ENCODE data around the gene ERC2. TPM values are rescaled to one million over a fixed set of nuclear protein-coding genes. Genes with fewer than 3 reads are reported as not detected.

ERC2 gene
- total RNA-seq, 3 donors from 2014 or later, result 0.16 TPM; not detected in 2

DNA sequence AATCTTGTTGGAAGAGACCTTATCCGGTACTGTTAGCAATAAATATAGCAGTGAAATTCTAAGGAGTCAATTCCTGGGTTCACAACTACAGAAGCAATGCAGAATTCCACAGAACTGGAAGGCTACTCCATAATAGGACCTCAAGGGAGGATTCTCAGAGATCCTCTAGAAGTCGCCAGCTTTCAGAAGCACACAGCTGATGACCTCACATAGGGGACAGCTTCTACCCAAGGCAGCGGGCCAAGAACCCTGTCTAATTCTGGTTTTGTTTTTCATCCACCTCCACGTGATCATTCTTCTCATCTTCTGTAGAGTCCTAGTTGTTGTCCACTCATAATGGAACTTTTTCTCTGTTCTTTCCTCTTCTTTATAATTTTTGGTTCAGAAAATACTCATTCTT, 99.4 kb downstream of the ERC2 start:
- ATAC-seq (no peak), DNase-seq (no peak)
- Mint-ChIP-seq H3K9me3 (no peaks in the 10 kb centered on the region), H3K27me3 (ENCODE audit: low read depth) (peaks cover 12% of the 10 kb centered on the region), H3K36me3 (ENCODE audit: insufficient read depth) (no peaks in the 10 kb centered on the region), H3K4me3 (no peak overlapping the region), H3K4me1 (ENCODE audit: low read depth) (no peaks in the 10 kb centered on the region)

DNA sequence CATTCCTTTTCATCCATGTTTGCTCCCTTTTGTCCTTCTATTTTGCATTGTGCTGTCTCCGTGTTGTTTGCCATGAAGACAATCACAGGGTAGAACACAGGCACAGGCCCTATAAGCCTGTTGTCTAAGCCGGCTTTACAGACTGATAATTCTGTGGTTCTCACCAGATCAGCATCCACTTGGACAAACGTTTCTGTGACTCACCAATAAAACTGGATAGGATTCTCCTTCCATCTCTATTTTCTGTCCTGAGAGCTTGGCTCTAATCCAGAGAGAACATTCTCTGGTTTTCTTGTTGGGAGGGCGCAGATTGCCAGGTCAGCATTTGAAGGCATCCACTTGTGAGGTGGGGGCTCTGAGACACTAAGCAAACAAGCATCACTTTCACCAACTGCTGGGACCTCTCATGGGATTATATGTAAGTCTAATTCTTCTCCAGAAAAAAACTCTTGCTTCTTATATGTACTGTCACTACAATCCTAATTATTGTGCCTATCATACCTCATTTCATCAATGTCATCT, 101.6 kb downstream of the ERC2 start:
- Mint-ChIP-seq H3K27me3 (ENCODE audit: low read depth) (peaks cover 3% of the 10 kb centered on the region), H3K4me1 (ENCODE audit: low read depth) (no peaks in the 10 kb centered on the region), H3K36me3 (ENCODE audit: insufficient read depth) (no peaks in the 10 kb centered on the region), H3K4me3 (no peak overlapping the region), H3K9me3 (no peaks in the 10 kb centered on the region)
- DNase-seq (no peak), ATAC-seq (no peak)

DNA sequence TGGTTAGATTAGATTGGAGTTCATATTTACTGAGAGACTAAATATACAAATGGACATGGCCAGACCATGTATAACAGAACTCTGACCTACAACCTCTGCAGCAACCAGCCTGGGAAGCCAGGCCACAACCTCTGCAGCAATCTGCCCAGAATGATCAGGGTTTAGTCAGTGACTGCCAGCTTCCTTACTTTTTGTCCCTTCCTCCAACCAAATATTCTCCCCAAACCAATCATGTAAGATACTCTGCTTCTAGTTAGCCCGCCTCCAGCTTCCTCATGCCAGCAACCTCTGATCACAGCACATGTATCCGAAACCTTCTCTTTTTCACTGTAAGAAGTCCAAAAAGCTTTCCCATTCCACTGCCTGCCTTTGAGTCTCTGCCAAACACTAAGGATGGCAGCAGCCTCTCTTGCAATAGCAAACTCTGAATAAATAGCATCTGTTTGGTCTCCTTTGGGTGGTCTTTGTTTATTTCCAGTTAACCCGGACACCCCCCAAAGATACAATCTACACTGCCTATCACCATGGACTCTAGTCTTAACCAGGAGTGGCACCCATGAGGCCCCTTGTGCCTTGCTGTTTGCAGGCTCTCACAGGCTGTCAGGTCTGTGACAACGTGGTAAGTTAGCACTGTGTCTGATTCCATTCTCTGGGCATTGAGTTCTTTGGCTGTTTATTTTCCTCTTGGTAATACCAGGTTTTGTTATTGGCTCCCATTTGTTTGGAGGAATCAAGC, 102.2 kb downstream of the ERC2 start:
- no peaks in the 10 kb centered on the region for H3K4me1 Mint-ChIP-seq (ENCODE audit: low read depth)
- H3K27me3 Mint-ChIP-seq (ENCODE audit: low read depth), result peaks cover 7% of the 10 kb centered on the region
- no peaks in the 10 kb centered on the region for H3K36me3 Mint-ChIP-seq (ENCODE audit: insufficient read depth)
- DNase-seq (no peak), ATAC-seq (no peak)
- H3K4me3 Mint-ChIP-seq, result no peak overlapping the region
- no peaks in the 10 kb centered on the region for H3K9me3 Mint-ChIP-seq

DNA sequence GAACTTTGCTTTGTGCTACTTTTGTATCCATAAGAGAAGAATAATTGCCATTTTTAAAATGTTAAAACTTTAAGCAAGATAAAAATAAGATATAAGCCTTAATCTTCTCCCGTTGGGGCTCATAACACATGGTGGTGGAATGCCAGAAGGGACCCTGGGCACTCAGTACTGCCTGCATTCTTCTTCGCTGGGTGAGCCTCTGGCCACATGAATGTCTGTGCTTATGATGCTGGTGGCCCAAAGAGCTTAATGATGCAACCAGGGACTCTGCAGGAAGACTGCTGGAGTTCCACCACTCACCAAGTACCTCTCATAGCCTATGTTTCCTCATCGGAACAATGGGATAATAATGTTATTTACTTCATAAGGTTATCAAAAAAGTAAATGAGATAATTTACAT, 103.6 kb downstream of the ERC2 start:
- Mint-ChIP-seq H3K4me1 (ENCODE audit: low read depth) (no peaks in the 10 kb centered on the region), H3K9me3 (no peaks in the 10 kb centered on the region), H3K27me3 (ENCODE audit: low read depth) (peaks cover 9% of the 10 kb centered on the region), H3K4me3 (no peak overlapping the region), H3K36me3 (ENCODE audit: insufficient read depth) (no peaks in the 10 kb centered on the region)
- DNase-seq (no peak), ATAC-seq (no peak)

DNA sequence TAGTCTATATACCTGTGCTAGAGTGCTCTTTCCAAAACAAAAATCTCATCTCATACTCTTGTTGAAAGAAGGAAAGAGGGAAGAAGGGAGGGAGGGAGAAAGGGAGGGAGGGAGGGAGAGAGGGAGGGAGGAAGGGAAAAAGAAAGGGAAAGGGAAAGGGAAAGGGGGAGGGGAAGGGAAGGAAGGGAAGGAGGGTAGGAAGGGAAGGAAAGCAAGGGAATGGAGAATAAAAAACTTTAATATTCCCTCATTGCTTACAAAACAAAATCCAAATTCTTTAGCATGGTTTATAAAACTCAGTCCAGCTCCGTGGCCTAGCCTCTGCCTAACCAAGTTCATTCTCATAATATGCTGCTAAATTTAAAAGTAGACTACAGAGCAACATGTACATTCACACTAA, 104.5 kb downstream of the ERC2 start:
- H3K27me3 Mint-ChIP-seq (ENCODE audit: low read depth), result peaks cover 9% of the 10 kb centered on the region
- DNase-seq (no peak), ATAC-seq (no peak)
- H3K4me3 Mint-ChIP-seq, result no peak overlapping the region
- H3K36me3 Mint-ChIP-seq (ENCODE audit: insufficient read depth), result no peaks in the 10 kb centered on the region
- H3K9me3 Mint-ChIP-seq, result no peaks in the 10 kb centered on the region
- no peaks in the 10 kb centered on the region for H3K4me1 Mint-ChIP-seq (ENCODE audit: low read depth)

DNA sequence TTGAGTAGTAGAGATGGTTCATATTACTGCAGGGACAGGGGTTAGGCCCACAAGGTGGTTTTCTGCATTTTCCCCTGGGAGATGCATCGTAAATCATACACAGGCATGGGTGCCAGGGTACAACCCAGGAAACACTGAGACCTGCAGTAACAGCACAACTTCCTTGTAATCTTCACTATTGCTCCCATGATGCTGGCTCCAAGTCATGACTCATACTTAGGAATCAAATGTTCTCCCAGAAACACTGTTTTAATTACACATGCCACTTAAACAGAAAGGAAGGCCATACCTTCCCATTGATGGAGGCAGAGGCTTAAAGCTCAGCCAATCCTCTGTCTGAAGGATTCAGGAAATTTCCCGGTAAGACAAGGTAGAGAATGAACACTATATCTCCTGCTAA, 106.5 kb downstream of the ERC2 start:
- Mint-ChIP-seq H3K27me3 (ENCODE audit: low read depth) (peaks cover 9% of the 10 kb centered on the region), H3K36me3 (ENCODE audit: insufficient read depth) (no peaks in the 10 kb centered on the region), H3K9me3 (no peaks in the 10 kb centered on the region), H3K4me1 (ENCODE audit: low read depth) (no peaks in the 10 kb centered on the region), H3K4me3 (no peak overlapping the region)
- ATAC-seq (no peak), DNase-seq (no peak)

DNA sequence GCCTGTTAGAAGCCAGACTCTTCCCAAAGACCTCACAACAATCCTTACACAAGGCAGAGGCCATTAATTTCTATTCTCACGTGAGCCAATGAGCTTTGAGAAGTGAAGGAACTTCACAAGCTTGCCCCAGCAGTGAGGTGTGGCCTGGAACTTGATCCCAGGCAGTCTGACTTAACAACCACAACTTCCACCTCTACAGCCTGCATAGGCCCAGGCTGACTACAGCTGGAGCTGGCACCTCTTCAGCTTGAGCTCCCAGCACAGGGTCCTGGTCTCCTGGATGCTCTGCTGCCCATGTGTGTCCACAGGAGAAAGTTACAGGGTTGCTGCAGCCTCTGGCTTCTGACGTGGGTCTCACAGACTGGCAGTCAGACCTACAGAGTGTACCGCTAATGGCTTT, 111.0 kb downstream of the ERC2 start:
- ATAC-seq, result no peak
- H3K27me3 Mint-ChIP-seq (ENCODE audit: low read depth), result peaks cover 9% of the 10 kb centered on the region
- DNase-seq, result no peak
- H3K4me1 Mint-ChIP-seq (ENCODE audit: low read depth), result no peaks in the 10 kb centered on the region
- no peak overlapping the region for H3K4me3 Mint-ChIP-seq
- H3K36me3 Mint-ChIP-seq (ENCODE audit: insufficient read depth), result no peaks in the 10 kb centered on the region
- H3K9me3 Mint-ChIP-seq, result no peaks in the 10 kb centered on the region

DNA sequence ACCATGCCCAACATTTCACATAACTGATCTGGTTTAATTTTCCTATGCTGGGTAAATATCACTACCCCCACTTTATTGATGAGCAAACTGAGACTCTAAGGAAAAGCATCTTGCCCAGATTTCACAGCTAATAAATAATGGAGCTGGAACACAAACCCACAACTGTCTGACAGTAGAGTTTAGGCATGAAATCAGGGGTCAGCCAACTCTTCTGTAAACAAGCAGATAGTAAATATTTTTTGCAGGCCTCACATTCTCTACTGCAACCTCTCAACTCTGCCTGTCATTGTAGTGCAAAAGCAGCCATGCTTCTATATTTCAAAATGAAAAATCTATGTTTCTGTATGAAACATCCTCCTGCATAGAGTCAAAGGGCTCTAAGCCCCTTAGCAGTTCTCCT, 111.5 kb downstream of the ERC2 start:
- Mint-ChIP-seq H3K27me3 (ENCODE audit: low read depth) (peaks cover 8% of the 10 kb centered on the region), H3K4me1 (ENCODE audit: low read depth) (no peaks in the 10 kb centered on the region), H3K36me3 (ENCODE audit: insufficient read depth) (no peaks in the 10 kb centered on the region), H3K4me3 (no peak overlapping the region), H3K9me3 (no peaks in the 10 kb centered on the region)
- DNase-seq (no peak), ATAC-seq (no peak)

DNA sequence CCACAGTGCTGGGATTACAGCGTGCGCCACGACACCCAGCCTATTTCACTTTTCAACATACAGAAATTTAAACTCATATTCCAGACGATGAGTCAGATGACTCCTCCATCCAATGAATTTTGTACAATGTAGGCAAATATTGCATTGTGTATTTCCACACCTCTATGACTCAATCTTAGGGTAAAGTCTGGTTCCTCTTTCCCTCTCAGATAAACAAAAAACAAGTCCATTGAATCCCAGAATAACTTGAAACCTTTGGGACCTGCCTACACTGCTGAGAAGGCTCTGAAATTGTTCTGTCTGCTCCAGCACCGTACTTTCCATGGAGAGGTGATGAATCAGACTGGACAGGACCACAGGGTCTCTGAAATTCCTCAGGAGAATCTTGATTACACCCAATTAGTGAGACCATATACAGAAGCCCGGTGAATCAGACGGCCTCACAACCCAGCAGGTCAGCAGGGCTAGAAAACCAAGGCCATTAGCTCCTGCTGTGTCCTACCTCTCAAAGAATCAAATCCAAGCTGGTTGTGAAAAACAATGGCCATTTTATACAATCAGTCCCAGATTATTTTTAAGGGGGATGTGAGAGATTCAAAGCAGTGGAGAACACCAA, 112.6 kb downstream of the ERC2 start:
- H3K27me3 Mint-ChIP-seq (ENCODE audit: low read depth), result no peaks in the 10 kb centered on the region
- H3K9me3 Mint-ChIP-seq, result no peaks in the 10 kb centered on the region
- no peak for DNase-seq
- no peaks in the 10 kb centered on the region for H3K36me3 Mint-ChIP-seq (ENCODE audit: insufficient read depth)
- ATAC-seq, result no peak
- no peak overlapping the region for H3K4me3 Mint-ChIP-seq
- no peaks in the 10 kb centered on the region for H3K4me1 Mint-ChIP-seq (ENCODE audit: low read depth)

DNA sequence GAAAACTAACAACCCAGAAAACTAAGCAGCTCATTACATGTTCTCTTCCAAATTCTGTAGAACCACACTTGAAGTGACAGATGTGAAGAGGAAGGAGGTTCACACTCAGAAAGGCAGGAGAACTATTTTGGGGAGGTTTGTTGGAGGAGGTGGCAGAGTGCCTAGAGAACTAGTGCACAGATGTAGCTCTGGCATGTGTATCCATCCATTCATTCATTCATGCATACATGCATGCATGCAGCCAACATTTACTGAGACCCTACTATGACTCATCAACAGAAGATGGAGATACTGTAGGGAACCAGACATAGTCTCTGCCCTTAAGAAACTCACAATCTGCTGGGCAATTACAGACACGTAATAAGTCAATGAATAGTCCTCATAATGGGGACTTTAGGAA, 116.7 kb downstream of the ERC2 start:
- Mint-ChIP-seq H3K27me3 (ENCODE audit: low read depth) (no peaks in the 10 kb centered on the region), H3K4me1 (ENCODE audit: low read depth) (no peaks in the 10 kb centered on the region), H3K4me3 (no peak overlapping the region), H3K36me3 (ENCODE audit: insufficient read depth) (no peaks in the 10 kb centered on the region), H3K9me3 (no peaks in the 10 kb centered on the region)
- ATAC-seq (no peak), DNase-seq (no peak)

DNA sequence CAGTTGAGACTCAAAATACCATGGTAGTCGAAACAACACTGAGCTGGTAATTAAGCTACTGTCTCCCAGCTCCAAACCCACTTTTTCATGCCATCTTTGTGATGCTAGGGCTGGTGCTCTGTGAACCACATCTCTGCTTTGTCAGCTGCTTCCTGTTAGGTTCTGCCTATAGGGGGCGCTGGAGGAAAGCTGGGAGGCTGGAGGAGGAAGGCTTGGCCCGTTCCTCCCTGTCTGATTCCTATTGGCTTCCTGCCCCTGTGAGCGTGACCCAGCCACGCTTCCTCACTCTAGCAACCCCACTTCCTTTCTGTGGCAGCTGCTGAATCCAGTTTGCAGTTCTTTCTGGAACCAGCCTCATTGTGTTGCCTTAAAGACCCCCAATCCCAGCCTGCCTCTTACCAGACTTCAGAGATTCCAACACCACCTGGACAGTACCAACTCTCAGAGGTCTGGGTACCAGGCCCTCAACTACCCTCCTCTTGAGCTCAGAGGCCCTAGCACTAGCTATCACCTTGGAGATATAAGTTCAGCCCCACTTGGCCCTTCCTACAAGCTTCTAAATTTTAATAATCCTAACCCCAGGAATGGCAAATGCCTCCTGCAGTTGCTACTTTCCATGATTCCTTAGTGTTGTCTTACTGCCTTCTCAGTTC, 120.9 kb downstream of the ERC2 start:
- Mint-ChIP-seq H3K4me3 (no peak overlapping the region), H3K27me3 (ENCODE audit: low read depth) (peaks cover 5% of the 10 kb centered on the region), H3K9me3 (no peaks in the 10 kb centered on the region), H3K36me3 (ENCODE audit: insufficient read depth) (no peaks in the 10 kb centered on the region), H3K4me1 (ENCODE audit: low read depth) (no peaks in the 10 kb centered on the region)
- no peak for ATAC-seq
- DNase-seq, result no peak

DNA sequence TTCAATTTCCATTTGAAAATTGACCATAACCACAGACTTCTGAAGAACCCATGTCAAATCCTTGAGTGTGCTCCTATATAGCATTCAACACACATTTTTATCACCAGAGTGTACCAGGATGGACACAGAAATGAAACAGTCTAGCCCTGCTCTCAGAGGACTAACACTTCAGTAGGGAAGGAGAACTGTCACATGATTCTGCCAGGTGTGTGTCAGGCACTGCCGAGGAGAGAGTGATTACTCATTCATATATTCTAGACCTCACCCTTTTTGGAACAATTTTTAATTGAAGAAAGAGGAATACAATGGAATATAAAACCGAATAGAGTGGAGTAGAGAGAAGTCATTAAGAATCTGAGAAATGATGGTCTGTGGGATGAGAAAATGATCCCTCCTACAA, 125.8 kb downstream of the ERC2 start:
- H3K27me3 Mint-ChIP-seq (ENCODE audit: low read depth), result peaks cover 5% of the 10 kb centered on the region
- no peak overlapping the region for H3K4me3 Mint-ChIP-seq
- no peak for DNase-seq
- no peaks in the 10 kb centered on the region for H3K4me1 Mint-ChIP-seq (ENCODE audit: low read depth)
- no peaks in the 10 kb centered on the region for H3K36me3 Mint-ChIP-seq (ENCODE audit: insufficient read depth)
- no peaks in the 10 kb centered on the region for H3K9me3 Mint-ChIP-seq
- ATAC-seq, result no peak

DNA sequence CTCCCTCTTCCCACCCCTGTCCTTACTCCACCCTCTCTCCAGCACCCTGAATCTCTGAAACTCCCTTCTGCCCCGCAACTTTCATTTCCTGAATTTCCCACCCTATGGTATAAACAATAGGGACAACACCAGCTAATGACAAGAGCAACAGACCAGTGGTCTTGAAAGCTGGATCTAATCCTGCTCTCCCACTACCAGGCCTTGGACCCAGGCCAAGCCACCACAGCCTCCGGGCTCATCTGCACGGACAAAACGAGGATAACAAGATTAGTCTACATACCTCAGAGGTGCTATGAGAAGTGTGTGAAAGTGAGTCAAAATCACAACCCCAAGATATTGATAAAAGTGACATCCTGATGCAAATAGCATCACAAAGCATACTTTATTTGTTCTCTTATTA, 128.6 kb downstream of the ERC2 start:
- no peaks in the 10 kb centered on the region for H3K9me3 Mint-ChIP-seq
- H3K4me1 Mint-ChIP-seq (ENCODE audit: low read depth), result no peaks in the 10 kb centered on the region
- ATAC-seq, result no peak
- no peak overlapping the region for H3K4me3 Mint-ChIP-seq
- no peaks in the 10 kb centered on the region for H3K36me3 Mint-ChIP-seq (ENCODE audit: insufficient read depth)
- DNase-seq, result no peak
- H3K27me3 Mint-ChIP-seq (ENCODE audit: low read depth), result no peaks in the 10 kb centered on the region

DNA sequence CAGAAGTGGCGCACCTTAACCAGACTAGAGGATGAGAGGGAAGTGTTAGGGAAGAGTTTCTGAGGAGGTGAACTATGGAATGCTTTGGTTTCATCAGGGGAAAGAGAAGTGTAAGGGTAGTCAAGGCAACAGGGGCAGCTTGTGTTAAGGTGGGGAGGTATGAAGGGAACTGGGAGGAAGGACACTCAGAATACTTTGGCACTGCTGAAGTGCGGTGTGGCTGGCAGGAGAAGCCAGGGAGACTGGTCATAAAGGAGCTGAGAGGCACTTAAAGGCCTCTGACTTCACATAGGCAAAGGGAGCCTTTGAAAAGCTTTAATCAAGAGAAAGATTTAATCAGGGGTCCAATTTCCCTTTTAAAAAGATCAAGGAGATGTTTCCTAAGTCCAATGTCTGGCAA, 129.0 kb downstream of the ERC2 start:
- no peaks in the 10 kb centered on the region for H3K9me3 Mint-ChIP-seq
- no peaks in the 10 kb centered on the region for H3K36me3 Mint-ChIP-seq (ENCODE audit: insufficient read depth)
- no peaks in the 10 kb centered on the region for H3K4me1 Mint-ChIP-seq (ENCODE audit: low read depth)
- ATAC-seq, result no peak
- no peak overlapping the region for H3K4me3 Mint-ChIP-seq
- no peaks in the 10 kb centered on the region for H3K27me3 Mint-ChIP-seq (ENCODE audit: low read depth)
- no peak for DNase-seq

DNA sequence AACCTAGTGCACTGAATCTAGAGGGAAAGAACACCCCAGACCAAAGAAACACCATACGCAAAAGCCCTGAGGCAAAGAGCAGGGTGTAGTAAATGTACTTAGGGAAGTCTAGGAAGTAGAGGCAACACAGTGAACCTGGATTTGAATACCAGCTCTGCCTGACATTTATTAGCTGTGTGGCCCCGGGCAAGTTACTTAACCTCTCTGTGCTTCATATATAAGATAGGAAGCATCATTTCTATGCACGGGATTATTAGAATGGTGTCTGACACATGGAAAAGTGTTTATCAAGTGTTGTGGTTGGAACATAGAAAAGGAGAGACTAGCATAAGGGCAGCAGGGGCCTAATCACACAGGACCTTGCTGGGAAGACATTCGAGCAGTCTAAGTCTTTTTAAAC, 132.2 kb downstream of the ERC2 start:
- peaks cover 3% of the 10 kb centered on the region for H3K9me3 Mint-ChIP-seq
- no peaks in the 10 kb centered on the region for H3K36me3 Mint-ChIP-seq (ENCODE audit: insufficient read depth)
- H3K27me3 Mint-ChIP-seq (ENCODE audit: low read depth), result peaks cover 18% of the 10 kb centered on the region
- no peak for ATAC-seq
- DNase-seq, result no peak
- H3K4me1 Mint-ChIP-seq (ENCODE audit: low read depth), result no peaks in the 10 kb centered on the region
- no peak overlapping the region for H3K4me3 Mint-ChIP-seq
